NCI-H1436 treated with DMSO at 0.1 percent for 48 hours (cell line): ENCODE measurements around the gene MPPED2.

ENCODE experiments used
- DNase-seq: peaks from one replicate; lab custom pipeline; 2025; lab: John Stamatoyannopoulos, UW

MPPED2 gene

DNA sequence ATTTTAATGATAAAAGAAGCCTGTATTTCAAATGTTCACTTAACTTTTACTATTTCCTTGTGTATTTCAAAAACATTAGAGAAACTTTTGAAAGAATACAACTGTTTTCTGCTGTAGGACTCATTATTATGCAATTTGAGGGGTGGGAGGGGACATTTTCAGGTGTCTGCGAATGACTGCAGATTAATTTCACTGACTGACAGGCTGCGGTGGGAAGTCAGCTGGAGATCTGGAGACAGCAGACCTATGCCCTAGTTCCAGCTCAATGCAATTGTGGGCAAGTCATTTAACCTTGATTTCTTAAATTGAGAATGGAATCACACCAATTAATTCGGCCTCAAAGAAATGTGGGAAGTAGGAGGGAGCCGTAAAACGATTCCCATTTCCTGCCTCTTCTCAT, 134.5 kb downstream of the MPPED2 start:
- DNase-seq, result no peak

GRCh38 chr11:30451167-30451566, 135.0 kb downstream of the MPPED2 start:
- DNase-seq, result no peak

DNA sequence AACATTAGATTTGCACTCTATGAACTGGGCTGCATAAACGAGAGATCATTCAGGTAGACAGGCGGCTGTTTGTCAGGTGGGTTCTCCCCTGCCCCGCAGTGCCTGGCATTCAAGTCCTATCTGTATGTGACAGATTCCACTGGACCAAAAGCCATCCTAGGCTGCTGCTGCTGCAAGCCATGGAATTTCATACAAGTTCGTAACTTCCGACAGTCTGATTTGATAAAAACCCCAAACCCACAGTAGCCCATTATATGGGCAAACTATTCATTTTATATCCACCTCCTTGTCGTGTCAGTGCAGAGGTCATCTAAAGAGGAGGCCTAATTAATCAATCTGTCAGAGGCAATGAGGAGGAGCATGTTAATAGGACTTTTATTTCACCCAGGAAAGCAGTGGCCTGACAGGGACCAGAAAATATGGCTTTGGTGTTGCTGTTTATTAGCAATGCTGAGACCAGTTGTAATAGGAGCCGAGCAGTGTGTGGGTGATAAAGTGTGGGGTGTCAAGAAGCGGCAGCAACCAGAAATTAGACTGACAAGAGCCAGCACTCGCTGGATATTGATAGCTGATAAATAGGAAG, 139.0 kb downstream of the MPPED2 start:
- DNase-seq, result no peak

GRCh38 chr11:30446520-30446919, 139.6 kb downstream of the MPPED2 start:
- DNase-seq, result no peak

DNA sequence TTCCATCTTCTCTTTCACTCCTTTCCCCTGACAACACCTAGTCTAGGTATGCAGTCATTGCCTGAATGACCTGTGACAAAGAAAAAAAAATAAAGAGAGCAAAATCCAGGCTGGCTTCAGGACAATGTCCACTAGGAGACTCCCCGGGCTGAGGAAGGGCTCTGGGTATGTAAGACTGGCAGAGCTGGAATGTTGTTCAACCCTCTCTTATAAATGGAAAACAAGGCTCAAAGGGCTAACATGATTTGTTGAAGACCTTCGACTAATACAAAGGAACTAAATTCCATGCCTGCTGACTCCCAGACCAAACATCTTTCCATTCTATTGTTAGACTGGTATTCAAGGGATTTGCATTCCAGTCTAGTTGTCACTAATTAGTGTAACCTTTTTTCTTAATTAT, 141.1 kb downstream of the MPPED2 start:
- no peak for DNase-seq

DNA sequence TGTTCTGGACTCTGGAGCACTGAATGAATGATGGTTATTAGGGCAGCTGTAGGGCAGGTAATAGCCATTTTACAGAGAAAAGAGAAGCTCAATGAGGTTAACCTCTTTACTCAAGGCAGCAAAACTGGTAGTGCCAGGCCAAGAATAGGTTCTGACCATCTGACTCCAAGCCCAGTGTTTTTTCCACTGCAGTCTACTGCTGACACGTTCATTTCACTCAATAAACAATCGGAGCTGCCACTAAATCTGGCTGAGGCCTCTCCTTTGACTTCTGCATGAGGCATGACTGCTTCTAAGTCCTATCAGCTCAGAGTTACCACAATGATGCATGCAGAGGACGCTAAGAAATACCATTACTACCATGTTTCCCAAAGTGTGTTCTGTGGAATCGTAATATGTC, 145.6 kb downstream of the MPPED2 start:
- no peak for DNase-seq

DNA sequence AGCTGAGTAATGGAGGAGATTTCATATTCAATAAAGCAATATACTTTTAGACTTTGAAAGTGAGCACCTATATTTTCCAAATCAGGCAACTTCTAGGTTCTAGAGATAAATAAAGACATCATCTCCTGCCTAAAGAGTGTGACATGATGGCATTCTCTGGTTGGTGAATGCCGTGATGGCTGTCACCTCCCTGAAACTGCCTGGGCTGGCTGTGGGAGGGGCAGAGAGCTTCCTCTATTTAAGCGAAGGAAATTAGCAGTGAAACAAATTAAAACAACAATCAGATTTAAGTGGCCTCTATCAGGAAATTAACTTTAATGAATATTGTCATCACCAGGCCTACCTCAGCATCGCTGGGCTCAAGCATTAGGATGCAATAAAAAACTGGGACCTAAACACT, 149.4 kb downstream of the MPPED2 start:
- DNase-seq, result no peak

DNA sequence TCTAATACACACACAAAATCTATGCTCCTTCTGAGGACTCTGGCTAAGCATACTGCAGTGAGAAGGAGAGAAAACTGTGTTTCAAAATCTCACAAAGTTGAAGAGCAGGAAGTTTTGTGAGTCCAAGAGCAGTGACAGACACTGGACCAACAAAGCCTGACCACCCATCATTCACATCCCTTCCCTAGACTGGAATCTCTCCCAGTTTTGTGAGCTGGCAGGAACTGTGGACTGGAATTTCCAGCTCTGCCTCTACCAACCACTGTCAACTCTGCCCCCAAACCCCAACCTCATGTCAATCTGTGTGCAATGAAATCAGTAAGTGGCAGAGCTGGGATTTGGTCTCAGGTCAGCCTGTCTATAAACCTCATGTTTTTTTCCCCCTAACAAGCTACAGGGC, 150.7 kb downstream of the MPPED2 start:
- no peak for DNase-seq

- no peak for DNase-seq
Measured at GRCh38 chr11:30434901-30435300, 151.3 kb downstream of the MPPED2 start.

- no peak for DNase-seq
Measured at GRCh38 chr11:30433831-30434230, 152.3 kb downstream of the MPPED2 start.

DNA sequence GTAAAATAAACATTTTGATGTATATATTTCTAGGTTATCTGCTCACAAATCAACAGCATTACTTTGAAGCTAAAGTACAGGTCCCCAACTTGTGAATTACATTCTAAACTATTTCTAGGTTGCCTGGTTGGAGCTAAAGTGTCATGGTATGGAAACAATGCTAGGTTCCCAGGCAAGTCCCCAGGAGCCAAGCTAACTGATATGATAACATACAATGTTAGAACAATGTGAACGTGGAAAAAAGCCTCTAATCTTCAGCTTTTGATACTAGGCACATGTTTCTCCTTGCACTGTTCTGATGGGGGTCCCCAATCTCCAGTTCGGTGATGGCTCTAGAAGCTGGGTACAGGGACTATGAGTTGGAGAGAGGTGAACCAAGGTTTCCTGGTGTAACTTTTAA, 153.4 kb downstream of the MPPED2 start:
- DNase-seq, result no peak

- DNase-seq, result no peak
Measured at GRCh38 chr11:30432178-30432577, 154.0 kb downstream of the MPPED2 start.

DNA sequence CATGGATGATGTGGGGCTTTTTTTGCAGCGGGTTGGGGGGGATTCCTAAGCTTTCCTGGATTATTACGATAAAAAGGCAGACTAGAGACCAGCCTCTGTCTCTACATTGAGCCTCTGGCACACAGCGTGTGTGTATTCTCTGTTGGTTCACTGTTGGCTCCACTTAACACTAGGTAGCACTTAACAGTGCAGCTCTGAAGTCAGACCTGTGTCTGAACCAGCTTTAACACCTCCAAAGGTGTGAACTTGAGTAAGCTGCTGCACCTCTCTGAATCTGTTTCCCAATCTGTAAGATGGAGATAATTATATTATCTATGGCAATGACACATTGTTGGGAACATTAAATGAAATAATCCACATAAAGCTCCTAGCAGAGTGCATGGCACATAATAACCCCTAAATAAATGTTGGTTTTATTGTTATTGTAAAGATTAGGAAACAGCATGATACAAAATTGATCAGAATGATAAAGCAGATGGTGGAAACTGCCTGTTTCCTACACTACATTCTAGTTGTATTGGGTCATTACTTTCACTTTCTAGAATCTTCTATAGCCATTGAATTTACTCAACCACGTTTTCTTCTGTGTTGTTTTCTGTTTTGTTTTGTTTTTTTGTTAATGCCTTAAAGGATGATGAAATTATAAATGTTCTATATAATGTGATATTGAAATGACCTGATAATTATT, 154.9 kb downstream of the MPPED2 start:
- no peak for DNase-seq

- DNase-seq, result no peak
Measured at GRCh38 chr11:30429550-30429949, 156.6 kb downstream of the MPPED2 start.

- no peak for DNase-seq
Measured at GRCh38 chr11:30426781-30427180, 159.4 kb downstream of the MPPED2 start.

DNA sequence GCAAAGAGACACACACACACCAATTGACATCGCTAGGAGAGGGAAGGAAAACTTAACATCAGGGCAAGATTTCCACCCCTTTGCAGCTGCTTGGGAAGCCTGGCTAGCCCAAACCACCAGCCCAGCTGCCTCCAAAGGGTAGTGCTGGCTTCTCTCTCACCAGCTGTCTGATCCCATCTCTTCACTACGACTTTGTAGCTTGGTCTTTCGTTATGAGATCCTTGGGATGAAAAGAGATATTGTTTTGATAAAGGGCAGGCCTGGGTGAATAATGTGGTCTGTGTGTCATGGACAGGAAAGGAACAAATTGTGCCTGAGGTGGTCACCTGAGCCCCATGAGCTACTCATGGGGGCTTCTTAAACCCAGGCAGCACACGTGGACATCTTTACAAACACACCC, 161.3 kb downstream of the MPPED2 start:
- no peak for DNase-seq

GRCh38 chr11:30424321-30424720, 161.8 kb downstream of the MPPED2 start:
- DNase-seq, result no peak

GRCh38 chr11:30423886-30424285, 162.3 kb downstream of the MPPED2 start:
- no peak for DNase-seq

GRCh38 chr11:30423279-30423648, 162.9 kb downstream of the MPPED2 start:
- DNase-seq, result no peak

DNA sequence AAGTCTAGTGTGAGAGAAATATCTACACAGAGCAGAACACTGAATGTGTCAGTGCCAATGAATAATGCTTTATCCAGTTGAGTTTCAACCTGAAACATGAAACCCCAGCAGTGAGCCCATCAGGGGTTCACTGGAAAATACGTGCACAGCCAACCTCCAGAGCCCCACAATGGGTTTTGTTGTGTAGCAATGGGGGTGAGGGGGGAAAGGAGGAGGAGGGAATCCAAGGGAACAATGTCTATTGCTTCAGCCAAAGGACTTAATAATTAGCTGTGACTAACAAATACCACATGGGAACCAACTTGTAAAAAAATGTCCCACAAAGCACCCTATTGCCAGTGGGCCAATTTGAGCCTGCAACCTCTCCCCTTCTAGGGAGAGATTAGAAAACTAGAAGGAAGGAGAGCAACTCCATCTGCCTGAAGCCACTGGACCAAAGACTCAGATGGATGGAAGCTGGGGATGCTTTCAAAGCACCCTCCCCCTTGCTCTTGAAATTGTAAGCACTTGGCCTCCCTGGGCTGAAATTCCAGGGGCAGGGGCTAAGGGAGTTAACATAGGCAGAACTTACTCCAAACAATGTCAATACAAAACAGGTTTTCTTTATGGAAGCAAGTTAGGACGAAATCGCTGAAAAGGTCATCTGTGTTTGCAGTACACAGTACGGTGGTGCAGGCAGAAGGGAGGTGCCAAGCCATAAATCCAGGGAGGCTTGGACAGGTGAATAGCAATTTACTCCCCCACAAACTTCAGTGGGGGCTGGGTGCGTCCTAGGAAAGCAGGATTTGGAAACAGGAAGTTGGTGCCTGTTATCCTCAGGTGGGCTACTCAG, 163.5 kb downstream of the MPPED2 start:
- no peak for DNase-seq

GRCh38 chr11:30420233-30420787, 165.8 kb downstream of the MPPED2 start:
- DNase-seq, result no peak

- no peak for DNase-seq
Measured at GRCh38 chr11:30414806-30415205, 171.3 kb downstream of the MPPED2 start.

- DNase-seq, result no peak
Measured at GRCh38 chr11:30414244-30414643, 171.9 kb downstream of the MPPED2 start.
